Measurements from ENCODE around the gene CYTH4.

DNA sequence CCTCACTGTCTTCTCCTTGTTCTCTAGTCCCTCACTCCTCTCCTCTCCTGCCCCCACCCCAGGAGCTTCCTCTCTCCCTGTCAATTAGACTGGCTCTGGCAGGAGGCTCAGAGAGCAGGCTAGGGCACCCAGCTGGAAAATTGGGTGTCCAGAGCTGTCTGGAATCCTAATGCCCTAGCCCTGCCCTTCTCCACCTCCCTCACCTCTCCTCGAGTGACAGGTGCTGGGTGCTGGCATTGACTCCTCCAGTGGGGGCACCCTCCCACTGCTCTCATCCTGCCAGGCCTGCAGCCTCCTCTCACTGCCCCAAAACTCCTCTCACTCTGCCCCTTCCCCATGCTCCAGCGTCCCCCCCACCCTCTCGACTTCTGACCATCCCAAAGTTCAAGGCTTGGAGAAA lies 68.9 kb downstream of the CYTH4 start:
- TF ChIP-seq CTCF (IDR thresholded peaks at IDR 0.05) (no peak), POLR2AphosphoS5 (IDR thresholded peaks at IDR 0.05) (no peak)

Data from upper lobe of left lung (tissue), 4 donors.